Hepatocyte (in vitro differentiated cells): ENCODE data around the gene ERICH4. TPM values are rescaled to one million over a fixed set of nuclear protein-coding genes. Genes with fewer than 3 reads are reported as not detected.
"Not testable (repeated sequence)": the region's sequence is repeated elsewhere in the genome, so short reads cannot be mapped to it uniquely, and the experiment has no call there.

Experiments
- DNase-seq: peaks from one replicate; pipeline ENCODE4 v3.0.0-alpha.2; 2016; ENCODE audit warnings: low spot score
- H2AFZ ChIP-seq: fragments of 200-600 bp; sonication (generic); 2 replicates; pipeline ENCODE4 v1.6.0; 2016; ENCODE audit warnings: antibody characterized with exemption, mild to moderate bottlenecking
- H3K27ac ChIP-seq: fragments of 200-600 bp; sonication (generic); 2 replicates; pipeline ENCODE4 v1.5.1; 2016; ENCODE audit warnings: mild to moderate bottlenecking
- H3K27me3 ChIP-seq: fragments of 200-600 bp; sonication (generic); 2 replicates; pipeline ENCODE4 v1.6.1; 2016
- H3K36me3 ChIP-seq: fragments of 200-600 bp; sonication (generic); replicated peaks from 2 replicates; pipeline ENCODE4 v1.5.1; 2016; ENCODE audit warnings: low read depth; ENCODE audit not compliant: insufficient read depth
- H3K4me1 ChIP-seq: fragments of 200-600 bp; sonication (generic); 2 replicates; pipeline ENCODE4 v1.5.1; 2016; ENCODE audit warnings: mild to moderate bottlenecking, moderate library complexity; ENCODE audit not compliant: insufficient read depth
- H3K4me2 ChIP-seq: fragments of 200-600 bp; sonication (generic); 2 replicates; pipeline ENCODE4 v1.6.0; 2016
- H3K4me3 ChIP-seq: fragments of 200-600 bp; sonication (generic); 2 replicates; pipeline ENCODE4 v1.5.1; 2016; ENCODE audit warnings: mild to moderate bottlenecking
- H3K79me2 ChIP-seq: fragments of 200-600 bp; sonication (generic); 2 replicates; pipeline ENCODE4 v1.6.0; 2017; ENCODE audit warnings: mild to moderate bottlenecking
- H3K9me2 ChIP-seq: fragments of 200-600 bp; sonication (generic); replicated peaks from 2 replicates; pipeline ENCODE4 v1.6.0; 2017; ENCODE audit warnings: mild to moderate bottlenecking; ENCODE audit not compliant: insufficient read depth
- H3K9me3 ChIP-seq: fragments of 200-600 bp; sonication (generic); 2 replicates; pipeline ENCODE4 v1.5.1; 2016; ENCODE audit warnings: low read depth, mild to moderate bottlenecking
- H4K20me1 ChIP-seq: fragments of 200-600 bp; sonication (generic); 2 replicates; pipeline ENCODE4 v1.6.0; 2016; ENCODE audit warnings: mild to moderate bottlenecking; ENCODE audit not compliant: insufficient read depth, poor library complexity, severe bottlenecking
- EZH2 ChIP-seq: fragments of 200-600 bp; sonication (generic); IDR thresholded peaks from 2 replicates; pipeline ENCODE4 v1.6.1; 2016; ENCODE audit warnings: antibody characterized with exemption, mild to moderate bottlenecking, borderline replicate concordance
- EZH2phosphoT487 ChIP-seq: fragments of 200-600 bp; sonication (generic); IDR thresholded peaks from one replicate; pipeline ENCODE4 v1.6.1; 2018; ENCODE audit warnings: antibody characterized with exemption, mild to moderate bottlenecking, low read depth, moderate library complexity; ENCODE audit not compliant: unreplicated experiment, severe bottlenecking
- WGBS: methylation state at CpG from one replicate; pipeline ENCODE4 v1.1.6; 2016; ENCODE audit warnings: low lambda C conversion rate; ENCODE audit errors: missing lambda C conversion rate; 5-methylcytosine and 5-hydroxymethylcytosine counted together
- polyA plus RNA-seq: library from polyadenylated mRNA; unstranded; fragments of >200 nt; fragmentation: Nextera tagmentation; extraction: Ambion mirVana; gene quantifications from 2 replicates; pipeline ENCODE4 v1.2.1, GENCODE V29; 2016
- small RNA-seq: library from RNA; depleted of rRNA; stranded (forward); fragments of <200 nt; gene quantifications from one replicate; pipeline ENCODE3, GENCODE V24; 2014
- total RNA-seq: library from RNA; depleted of rRNA; stranded (reverse); fragments of >200 nt; gene quantifications from 2 replicates; pipeline ENCODE4 v1.2.3, GENCODE V29; 2014
- TF ChIP-seq, protein P1 (sequence below): fragments of 200-600 bp; sonication (generic); IDR thresholded peaks from 2 replicates; pipeline ENCODE4 v1.5.1; 2016; ENCODE audit warnings: antibody characterized with exemption, mild to moderate bottlenecking; ENCODE audit not compliant: poor library complexity

The ERICH4 gene
- total and polyA plus RNA-seq, 2 experiments from 2014 or later, result 2.3 to 4.3 TPM

DNA sequence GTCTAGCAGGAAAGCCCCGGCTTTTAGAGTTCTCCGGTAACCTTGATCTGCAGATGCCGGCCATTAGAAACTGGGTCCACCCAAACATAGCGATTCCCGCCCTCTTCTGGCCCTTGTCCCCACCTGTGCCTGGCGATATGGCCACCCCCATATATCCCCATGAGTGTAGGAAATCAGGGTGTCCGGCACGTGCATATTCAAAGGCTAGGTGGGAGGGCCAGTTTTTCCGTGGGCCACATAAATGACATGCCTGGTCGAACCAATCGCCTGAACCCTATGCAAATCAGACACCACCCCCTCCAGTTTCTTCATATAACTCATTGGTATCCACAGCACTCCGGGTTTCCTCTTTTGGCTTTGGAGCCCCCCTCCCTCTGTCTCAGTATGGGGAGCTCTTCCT lies 37.4 kb downstream of the ERICH4 start:
- no peaks in the 10 kb centered on the region for H4K20me1 ChIP-seq
- H3K36me3 ChIP-seq, result no peaks in the 10 kb centered on the region
- H3K9me2 ChIP-seq, result no peaks in the 10 kb centered on the region
- no peaks in the 10 kb centered on the region for H3K27me3 ChIP-seq
- H2AFZ ChIP-seq, result no peak overlapping the region
- no peaks in the 10 kb centered on the region for H3K79me2 ChIP-seq
- H3K4me1 ChIP-seq, result no peaks in the 10 kb centered on the region
- WGBS, result 75% methylated on average over 12 of the region's 12 CpGs
- TF ChIP-seq EZH2 (no peak), EZH2phosphoT487 (no peak)
- TF ChIP-seq, protein P1, sequence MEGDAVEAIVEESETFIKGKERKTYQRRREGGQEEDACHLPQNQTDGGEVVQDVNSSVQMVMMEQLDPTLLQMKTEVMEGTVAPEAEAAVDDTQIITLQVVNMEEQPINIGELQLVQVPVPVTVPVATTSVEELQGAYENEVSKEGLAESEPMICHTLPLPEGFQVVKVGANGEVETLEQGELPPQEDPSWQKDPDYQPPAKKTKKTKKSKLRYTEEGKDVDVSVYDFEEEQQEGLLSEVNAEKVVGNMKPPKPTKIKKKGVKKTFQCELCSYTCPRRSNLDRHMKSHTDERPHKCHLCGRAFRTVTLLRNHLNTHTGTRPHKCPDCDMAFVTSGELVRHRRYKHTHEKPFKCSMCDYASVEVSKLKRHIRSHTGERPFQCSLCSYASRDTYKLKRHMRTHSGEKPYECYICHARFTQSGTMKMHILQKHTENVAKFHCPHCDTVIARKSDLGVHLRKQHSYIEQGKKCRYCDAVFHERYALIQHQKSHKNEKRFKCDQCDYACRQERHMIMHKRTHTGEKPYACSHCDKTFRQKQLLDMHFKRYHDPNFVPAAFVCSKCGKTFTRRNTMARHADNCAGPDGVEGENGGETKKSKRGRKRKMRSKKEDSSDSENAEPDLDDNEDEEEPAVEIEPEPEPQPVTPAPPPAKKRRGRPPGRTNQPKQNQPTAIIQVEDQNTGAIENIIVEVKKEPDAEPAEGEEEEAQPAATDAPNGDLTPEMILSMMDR, result no peak
- DNase-seq, result no peak
- H3K4me2 ChIP-seq, result no peak overlapping the region
- H3K9me3 ChIP-seq, result no peaks in the 10 kb centered on the region
- no peak overlapping the region for H3K4me3 ChIP-seq
- H3K27ac ChIP-seq, result no peak overlapping the region

DNA sequence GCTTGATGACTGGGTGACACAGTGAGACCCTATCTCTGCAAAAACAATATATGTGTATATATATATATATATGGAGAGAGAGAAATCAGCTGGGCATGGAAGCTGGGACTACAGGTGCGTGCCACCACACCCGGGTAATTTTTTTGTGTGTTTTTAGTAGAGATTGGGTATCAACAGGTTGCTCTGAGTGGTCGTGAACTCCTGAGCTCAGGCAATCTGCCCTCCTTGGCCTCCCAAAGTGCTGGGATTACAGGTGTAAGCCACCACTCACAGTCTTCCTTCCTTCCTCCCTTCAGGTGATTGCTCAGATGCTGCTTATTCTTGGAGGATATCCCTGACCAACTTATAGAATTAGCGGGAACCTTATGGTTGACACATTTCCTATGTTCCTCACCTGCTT lies 41.9 kb downstream of the ERICH4 start:
- no peak overlapping the region for H2AFZ ChIP-seq
- no peak overlapping the region for H3K4me2 ChIP-seq
- H3K27ac ChIP-seq, result no peak overlapping the region
- H3K9me2 ChIP-seq, result no peaks in the 10 kb centered on the region
- WGBS, result 76% methylated on average over 4 of the region's 4 CpGs
- H4K20me1 ChIP-seq, result no peaks in the 10 kb centered on the region
- H3K79me2 ChIP-seq, result no peaks in the 10 kb centered on the region
- H3K36me3 ChIP-seq, result no peaks in the 10 kb centered on the region
- no peaks in the 10 kb centered on the region for H3K4me1 ChIP-seq
- no peak for DNase-seq
- H3K4me3 ChIP-seq, result no peak overlapping the region
- TF ChIP-seq, protein P1, result no peak
- TF ChIP-seq EZH2, result no peak
- no peak for TF ChIP-seq EZH2phosphoT487
- no peaks in the 10 kb centered on the region for H3K9me3 ChIP-seq
- no peaks in the 10 kb centered on the region for H3K27me3 ChIP-seq

DNA sequence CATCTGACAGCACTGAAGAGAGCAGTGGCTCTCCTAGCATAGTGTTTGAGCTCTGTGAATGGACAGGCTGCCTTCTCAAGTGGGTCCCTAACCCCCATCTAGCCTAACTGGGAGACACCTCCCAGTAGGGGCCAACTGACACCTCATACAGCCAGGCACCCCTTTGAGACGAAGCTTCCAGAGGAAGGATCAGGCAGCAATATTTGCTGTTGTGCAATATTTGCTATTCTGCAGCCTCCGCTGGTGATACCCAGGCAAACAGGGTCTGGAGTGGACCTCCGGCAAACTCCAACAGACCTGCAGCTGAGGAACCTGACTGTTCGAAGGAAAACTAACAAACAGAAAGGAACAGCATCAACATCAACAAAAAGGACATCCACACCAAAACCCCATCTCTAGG lies 44.0 kb downstream of the ERICH4 start:
- H2AFZ ChIP-seq, H3K36me3 ChIP-seq, H3K9me2 ChIP-seq, H3K4me3 ChIP-seq, DNase-seq, H3K27ac ChIP-seq, H3K79me2 ChIP-seq, H3K27me3 ChIP-seq, H4K20me1 ChIP-seq, H3K4me1 ChIP-seq, H3K4me2 ChIP-seq, H3K9me3 ChIP-seq: not testable (repeated sequence)
- WGBS, result 80% methylated on average over 4 of the region's 4 CpGs

DNA sequence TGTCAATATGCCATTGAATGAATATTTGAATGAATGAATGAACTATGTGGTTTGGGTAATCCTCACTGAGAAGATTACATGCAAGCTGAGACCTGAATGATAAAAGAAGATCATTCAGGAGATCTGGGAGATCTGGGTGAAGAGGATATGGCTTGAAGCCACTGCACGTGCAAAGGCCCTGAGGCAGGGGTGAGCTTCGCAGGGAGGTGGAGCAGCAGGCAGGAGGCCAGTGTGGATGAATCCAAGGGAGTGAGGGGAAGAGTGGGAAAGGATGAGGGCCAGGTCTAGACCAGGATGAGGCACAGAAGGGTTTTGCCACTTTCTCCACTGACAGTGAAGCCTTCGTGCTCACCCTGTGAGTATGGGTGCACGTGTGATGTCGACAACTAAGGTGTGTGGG lies 49.9 kb downstream of the ERICH4 start:
- WGBS, result 71% methylated on average over 5 of the region's 5 CpGs
- Histone ChIP-seq H3K4me3 (no peak overlapping the region), H3K27me3 (no peaks in the 10 kb centered on the region), H3K9me3 (no peaks in the 10 kb centered on the region), H4K20me1 (no peaks in the 10 kb centered on the region), H2AFZ (no peak overlapping the region), H3K4me2 (no peak overlapping the region), H3K9me2 (no peaks in the 10 kb centered on the region), H3K79me2 (no peaks in the 10 kb centered on the region), H3K4me1 (no peaks in the 10 kb centered on the region), H3K27ac (no peak overlapping the region), H3K36me3 (no peaks in the 10 kb centered on the region)
- TF ChIP-seq EZH2phosphoT487 (no peak), EZH2 (no peak)
- TF ChIP-seq, protein P1, result no peak
- DNase-seq, result no peak

Small RNAs within 50 kb of the gene (small RNA-seq; reads per million reads assigned to genes)
- not detected for gene RF00017

Other genes starting within 250 kb of the ERICH4 start
- gene CYP2S1, start 249.9 kb upstream of the ERICH4 start, total RNA-seq, result 8.5 and 11.6 TPM in 2 replicates
- 23.7 and 26.0 TPM in 2 replicates for gene CYP2S1, start 249.9 kb upstream of the ERICH4 start, polyA plus RNA-seq
- gene AXL, start 223.9 kb upstream of the ERICH4 start, total RNA-seq, result 35.0 and 45.9 TPM in 2 replicates
- gene AXL, start 223.9 kb upstream of the ERICH4 start, polyA plus RNA-seq, result 15.0 and 17.3 TPM in 2 replicates
- gene HNRNPUL1, start 178.8 kb upstream of the ERICH4 start, total RNA-seq, result 92.8 and 98.5 TPM in 2 replicates
- 111 and 115 TPM in 2 replicates for gene HNRNPUL1, start 178.8 kb upstream of the ERICH4 start, polyA plus RNA-seq
- gene CCDC97, start 133.0 kb upstream of the ERICH4 start, total RNA-seq, result 11.4 and 15.1 TPM in 2 replicates
- 24.4 and 32.7 TPM in 2 replicates for gene CCDC97, start 133.0 kb upstream of the ERICH4 start, polyA plus RNA-seq
- 15.7 and 17.1 TPM in 2 replicates for gene TGFB1, start 89.2 kb upstream of the ERICH4 start, total RNA-seq
- gene TGFB1, start 89.2 kb upstream of the ERICH4 start, polyA plus RNA-seq, result 122 and 152 TPM in 2 replicates
- gene B9D2, start 79.0 kb upstream of the ERICH4 start, total RNA-seq, result 5.3 and 6.0 TPM in 2 replicates
- gene B9D2, start 79.0 kb upstream of the ERICH4 start, polyA plus RNA-seq, result 9.6 and 13.2 TPM in 2 replicates
- gene TMEM91, start 66.6 kb upstream of the ERICH4 start, total RNA-seq, result 23.6 and 27.5 TPM in 2 replicates
- 51.8 and 55.7 TPM in 2 replicates for gene TMEM91, start 66.6 kb upstream of the ERICH4 start, polyA plus RNA-seq
- gene EXOSC5, start 45.8 kb upstream of the ERICH4 start, total RNA-seq, result 7.4 and 13.7 TPM in 2 replicates
- gene EXOSC5, start 45.8 kb upstream of the ERICH4 start, polyA plus RNA-seq, result 21.2 and 22.4 TPM in 2 replicates
- gene BCKDHA, start 45.3 kb upstream of the ERICH4 start, total RNA-seq, result 28.1 and 30.3 TPM in 2 replicates
- 30.3 and 39.6 TPM in 2 replicates for gene BCKDHA, start 45.3 kb upstream of the ERICH4 start, polyA plus RNA-seq
- gene B3GNT8, start 15.8 kb upstream of the ERICH4 start, total RNA-seq, result 5.3 and 9.2 TPM in 2 replicates
- gene B3GNT8, start 15.8 kb upstream of the ERICH4 start, polyA plus RNA-seq, result 14.6 and 17.7 TPM in 2 replicates
- 54.7 and 62.0 TPM in 2 replicates for gene DMAC2, start 3.2 kb upstream of the ERICH4 start, total RNA-seq
- gene DMAC2, start 3.2 kb upstream of the ERICH4 start, polyA plus RNA-seq, result 63.9 and 66.8 TPM in 2 replicates
- gene CEACAM21, start 133.0 kb downstream of the ERICH4 start, total RNA-seq, result 0.33 TPM in 1 of 2 replicates, not detected in the other
- not detected in 2 replicates for gene CEACAM21, start 133.0 kb downstream of the ERICH4 start, polyA plus RNA-seq
- gene CEACAM4, start 183.9 kb downstream of the ERICH4 start, total RNA-seq, result not detected in 2 replicates
- not detected in 2 replicates for gene CEACAM4, start 183.9 kb downstream of the ERICH4 start, polyA plus RNA-seq
- 2.7 and 6.3 TPM in 2 replicates for gene CEACAM7, start 245.1 kb downstream of the ERICH4 start, total RNA-seq
- not detected in 2 replicates for gene CEACAM7, start 245.1 kb downstream of the ERICH4 start, polyA plus RNA-seq